K562 (cell line): ENCODE measurements around the gene USP5. TPM values are rescaled to one million over a fixed set of nuclear protein-coding genes. Genes with fewer than 3 reads are reported as not detected.

Experiments
- CREB1 ChIP-seq, 2 experiments: sonication (generic) in 1 of 2; formaldehyde crosslinking in 1 of 2; IDR thresholded peaks; 2 replicates each; pipeline versions ENCODE4 v1.6.1 to v1.8.0; 2012 to 2022; ENCODE audit warnings: inconsistent platforms in 1 of 2, mild to moderate bottlenecking in 1 of 2, missing genetic modification reagents in 1 of 2, moderate library complexity in 1 of 2
- CREB3L1 ChIP-seq: fragments of 450-650 bp; IDR thresholded peaks from 2 replicates; pipeline ENCODE4 v1.6.1; 2014; ENCODE audit warnings: low read depth, mild to moderate bottlenecking, moderate library complexity, borderline replicate concordance
- E2F8 ChIP-seq: fragments of 450-650 bp; IDR thresholded peaks from 2 replicates; pipeline ENCODE4 v1.7.1; 2018; ENCODE audit warnings: mild to moderate bottlenecking, low read depth; ENCODE audit not compliant: partially characterized antibody
- FOXP4 ChIP-seq: sonication (generic); formaldehyde crosslinking; IDR thresholded peaks from 2 replicates; pipeline ENCODE4 v1.8.0; 2022; ENCODE audit warnings: mild to moderate bottlenecking, missing genetic modification reagents, borderline replicate concordance
- HMGN3 ChIP-seq: IDR thresholded peaks from 2 replicates; pipeline ENCODE4 v1.6.1; 2011; ENCODE audit warnings: borderline replicate concordance, low read depth, mild to moderate bottlenecking, mixed read lengths, low read length; ENCODE audit not compliant: insufficient read length; ENCODE audit errors: extremely low read depth
- MAFG ChIP-seq: fragments of 450-650 bp; conservative IDR thresholded peaks from 2 replicates; pipeline ENCODE4 v1.6.1; 2016; ENCODE audit warnings: missing genetic modification characterization, missing compliant biosample characterization
- NFIC ChIP-seq: fragments of 450-650 bp; IDR thresholded peaks from 2 replicates; pipeline ENCODE4 v1.6.1; 2017; ENCODE audit warnings: mild to moderate bottlenecking, inconsistent platforms
- NRF1 ChIP-seq, 2 experiments: fragments of 450-650 bp; IDR thresholded peaks in 1 of 2; conservative IDR thresholded peaks in 1 of 2; 2 replicates each; pipeline ENCODE4 v1.6.1; 2014; ENCODE audit warnings: mild to moderate bottlenecking in 2 of 2
- RBM34 ChIP-seq: fragments of 200-400 bp; formaldehyde crosslinking; IDR thresholded peaks from 2 replicates; pipeline ENCODE4 v1.6.1; 2018; ENCODE audit warnings: low read length, borderline replicate concordance; ENCODE audit not compliant: insufficient read depth
- SMARCE1 ChIP-seq: fragments of 450-650 bp; IDR thresholded peaks from 2 replicates; pipeline ENCODE4 v1.7.1; 2016; ENCODE audit warnings: mild to moderate bottlenecking
- TAF1 ChIP-seq: IDR thresholded peaks from 2 replicates; pipeline ENCODE4 v1.6.1; 2011; ENCODE audit warnings: mild to moderate bottlenecking, low read length, moderate library complexity; ENCODE audit not compliant: insufficient read depth, control insufficient read depth, severe bottlenecking; ENCODE audit errors: extremely low read depth
- ZNF232 ChIP-seq: sonication (generic); formaldehyde crosslinking; IDR thresholded peaks from 2 replicates; pipeline ENCODE4 v1.8.0; 2022; ENCODE audit warnings: mild to moderate bottlenecking, missing genetic modification reagents
- ZNF551 ChIP-seq: fragments of 250-450 bp; sonication (Bioruptor Pico); IDR thresholded peaks from 2 replicates; pipeline ENCODE4 v1.5.0; 2021; ENCODE audit warnings: mild to moderate bottlenecking, moderate library complexity
- polyA plus RNA-seq, 8 experiments: library from polyadenylated mRNA; depleted of rRNA in 4 of 8; stranded (reverse) in 5 of 8; unstranded in 3 of 8; fragments of >200 nt; fragmentation: Nextera tagmentation in 2 of 8; fragmentation: Illumina TruSeq in 1 of 8; extraction: Ambion mirVana in 2 of 8; extraction: Trizol in 1 of 8; gene quantifications; 2 replicates each; pipeline versions ENCODE4 v1.2.1 to v1.2.3, GENCODE V29; 2011 to 2014; ENCODE audit warnings: inconsistent platforms in 1 of 8, missing spikeins in 1 of 8
- total RNA-seq, 7 experiments: library from RNA; depleted of rRNA in 6 of 7; stranded (reverse); fragments of >200 nt in 6 of 7; fragmentation: Illumina TruSeq in 2 of 7; extraction: Trizol in 2 of 7; gene quantifications; 2 replicates each; pipeline versions ENCODE4 v1.2.1 to v1.2.3, GENCODE V29; 2011 to 2021; ENCODE audit warnings: low replicate concordance in 1 of 7

USP5 gene
- total and polyA plus RNA-seq, 9 of the 15 experiments (the other 6 are each of a cell fraction or from before 2014, with no cell fraction given), result 1.4 to 107 (median 48.6) TPM

- no peak for TF ChIP-seq E2F8
- no peak for TF ChIP-seq SMARCE1
- TF ChIP-seq ZNF232 (CRISPR knock-in tag), result no peak
- peak; percentile 77 for TF ChIP-seq CREB1 (IDR thresholded peaks at IDR 0.05)
- peak; percentile 89 for TF ChIP-seq CREB1 (CRISPR knock-in tag; IDR thresholded peaks at IDR 0.05)
- TF ChIP-seq TAF1, result peak; percentile 42
- TF ChIP-seq CREB3L1, result peak; percentile 98
- TF ChIP-seq HMGN3, result peak; percentile 2
- peak; percentile 94 to 95 for TF ChIP-seq NRF1 (conservative IDR thresholded peaks at IDR 0.05 in 1 of 2, IDR thresholded peaks at IDR 0.05 in 1 of 2)
- no peak for TF ChIP-seq MAFG (tag)
- no peak for TF ChIP-seq FOXP4 (CRISPR knock-in tag)
- no peak for TF ChIP-seq ZNF551 (CRISPR knock-in tag)
- no peak for TF ChIP-seq RBM34
- TF ChIP-seq NFIC, result peak; percentile 97
Measured at GRCh38 chr12:6851921-6852650, at the start of gene USP5 (continued).
